ENCODE data around the gene DHFR2.
A peak's percentile ranks its signal among the peaks of the same experiment; 100 is the strongest.
"Not testable (repeated sequence)": the region's sequence is repeated elsewhere in the genome, so short reads cannot be mapped to it uniquely, and the experiment has no call there.

The DHFR2 gene

GRCh38 chr3:94062513-94063404, at the start of gene DHFR2, which contains the start of gene NSUN3:
Gene DHFR2, minus strand, starts transcription at chr3:94062916. Its CDS starts 1,405 bp downstream, at chr3:94061511.
Gene NSUN3, plus strand, starts transcription at chr3:94063061. Its CDS starts 66 bp downstream, at chr3:94063127.
- DNase-seq (ENCODE audit: low read depth in 2 of 2) = peak; percentile 55 to 68

GRCh38 chr3:94110854-94111253, 48.1 kb upstream of the DHFR2 start:
- DNase-seq (ENCODE audit: low read depth in 2 of 2) = no peak

GRCh38 chr3:94110232-94110631, 47.5 kb upstream of the DHFR2 start:
- DNase-seq (ENCODE audit: low read depth in 2 of 2) = not testable (repeated sequence)

GRCh38 chr3:94106268-94106667, 43.6 kb upstream of the DHFR2 start:
- no peak for DNase-seq (ENCODE audit: low read depth in 2 of 2)

GRCh38 chr3:94101860-94102259, 39.1 kb upstream of the DHFR2 start:
- no peak for DNase-seq (ENCODE audit: low read depth in 2 of 2)

GRCh38 chr3:94099311-94099710, 36.6 kb upstream of the DHFR2 start:
- DNase-seq (ENCODE audit: low read depth in 2 of 2) = no peak

- DNase-seq (ENCODE audit: low read depth in 2 of 2) = no peak
These were observed 35.7 kb upstream of the DHFR2 start for GRCh38 chr3:94098452-94098851.

- DNase-seq (ENCODE audit: low read depth in 2 of 2) = no peak
These were observed 32.4 kb upstream of the DHFR2 start for GRCh38 chr3:94095111-94095510.

- no peak for DNase-seq (ENCODE audit: low read depth in 2 of 2)
These were observed 30.4 kb upstream of the DHFR2 start for GRCh38 chr3:94093151-94093550.

- DNase-seq (ENCODE audit: low read depth in 2 of 2) = no peak
These were observed 29.4 kb upstream of the DHFR2 start for GRCh38 chr3:94092086-94092485.

- no peak for DNase-seq (ENCODE audit: low read depth in 2 of 2)
These were observed 26.4 kb upstream of the DHFR2 start for GRCh38 chr3:94089126-94089525.

- DNase-seq (ENCODE audit: low read depth in 2 of 2) = no peak
These were observed 20.5 kb upstream of the DHFR2 start for GRCh38 chr3:94083261-94083660.

- no peak for DNase-seq (ENCODE audit: low read depth in 2 of 2)
These were observed 19.7 kb upstream of the DHFR2 start for GRCh38 chr3:94082391-94082937.

- no peak for DNase-seq (ENCODE audit: low read depth in 2 of 2)
These were observed 19.2 kb upstream of the DHFR2 start for GRCh38 chr3:94081884-94082283.

- not testable (repeated sequence) for DNase-seq (ENCODE audit: low read depth in 2 of 2)
These were observed 17.8 kb upstream of the DHFR2 start for GRCh38 chr3:94080552-94080951.

- no peak for DNase-seq (ENCODE audit: low read depth in 2 of 2)
These were observed 13.3 kb upstream of the DHFR2 start for GRCh38 chr3:94076055-94076454.

- DNase-seq (ENCODE audit: low read depth in 2 of 2) = no peak
These were observed 9.1 kb upstream of the DHFR2 start for GRCh38 chr3:94071713-94072284.

- no peak for DNase-seq (ENCODE audit: low read depth in 2 of 2)
These were observed 7.7 kb upstream of the DHFR2 start for GRCh38 chr3:94070341-94070911.

- DNase-seq (ENCODE audit: low read depth in 2 of 2) = no peak
These were observed 6.6 kb upstream of the DHFR2 start for GRCh38 chr3:94069194-94069813.

GRCh38 chr3:94066506-94067500, 4.1 kb upstream of the DHFR2 start:
- no peak for DNase-seq (ENCODE audit: low read depth in 2 of 2)

Measured in stimulated activated CD4-positive, alpha-beta T cell treated with anti-CD3 and anti-CD28 coated beads, Interleukin-1b, Interleukin-23, amount 100 ng/mL, for 4 hours (primary cell).